NCI-H748 treated with DMSO at 0.1 percent for 48 hours (cell line): Measurements from ENCODE around the gene OR2K2.
"Not testable (repeated sequence)": the region's sequence is repeated elsewhere in the genome, so short reads cannot be mapped to it uniquely, and the experiment has no call there.

Experiments
- DNase-seq: peaks from one replicate; lab custom pipeline; 2025; lab: John Stamatoyannopoulos, UW

Gene OR2K2, protein sequence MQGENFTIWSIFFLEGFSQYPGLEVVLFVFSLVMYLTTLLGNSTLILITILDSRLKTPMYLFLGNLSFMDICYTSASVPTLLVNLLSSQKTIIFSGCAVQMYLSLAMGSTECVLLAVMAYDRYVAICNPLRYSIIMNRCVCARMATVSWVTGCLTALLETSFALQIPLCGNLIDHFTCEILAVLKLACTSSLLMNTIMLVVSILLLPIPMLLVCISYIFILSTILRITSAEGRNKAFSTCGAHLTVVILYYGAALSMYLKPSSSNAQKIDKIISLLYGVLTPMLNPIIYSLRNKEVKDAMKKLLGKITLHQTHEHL

DNA sequence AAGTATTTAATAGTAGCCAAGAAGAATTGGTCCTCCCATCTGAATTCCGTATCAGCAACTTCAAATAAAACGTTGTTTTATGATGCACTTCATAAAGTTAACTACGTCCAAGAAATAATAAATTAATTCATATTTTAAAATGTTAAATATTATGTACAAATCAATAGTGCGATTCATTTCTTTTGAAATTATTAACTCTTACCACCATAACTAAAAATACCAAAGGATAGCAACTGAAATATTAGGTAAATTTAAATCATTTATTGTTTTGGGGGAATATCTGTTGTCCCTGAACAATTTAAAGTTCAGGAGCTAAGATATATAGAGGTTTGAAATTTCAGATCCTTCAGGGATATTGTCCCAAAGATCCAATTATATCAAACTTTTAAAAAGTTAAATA is at the start of gene OR2K2:
Gene OR2K2, minus strand, starts transcription at position 101 of the 400 bp plus-strand sequence. CDS start 1,791 bp downstream, outside the sequence.
- DNase-seq = no peak

DNA sequence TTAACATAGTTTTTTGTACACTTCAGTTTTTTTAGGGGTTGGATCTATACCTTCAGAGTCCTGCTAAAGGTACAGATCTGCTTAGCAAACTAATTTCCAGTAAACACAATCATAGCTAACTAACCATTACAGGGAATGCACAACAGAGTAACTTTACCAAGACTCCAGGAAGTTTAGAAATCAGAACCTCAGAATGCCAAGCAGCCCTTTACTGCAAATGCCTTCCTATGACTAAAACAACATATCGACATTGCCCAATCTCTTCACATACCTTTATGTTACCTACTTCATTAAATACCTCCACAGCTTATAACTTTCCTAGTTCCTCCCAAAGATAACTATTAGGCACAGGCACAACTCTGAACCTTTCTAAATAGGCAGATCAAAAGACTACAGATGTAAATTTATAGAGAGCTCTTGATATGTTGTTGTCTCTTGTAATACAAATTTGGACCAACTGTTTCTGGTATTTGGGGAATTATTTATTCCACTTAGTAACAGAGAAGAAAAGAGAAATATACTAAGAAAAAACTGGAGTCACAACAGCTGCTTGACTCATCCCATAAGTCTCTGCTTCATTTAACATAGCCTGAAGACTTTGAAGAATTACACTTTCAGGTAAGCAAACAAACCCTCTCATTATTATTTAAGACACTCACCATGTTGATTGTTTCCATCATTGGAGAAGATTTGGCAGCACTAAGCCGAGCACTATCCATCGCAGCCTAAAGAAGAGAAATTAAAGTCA is 46.0 kb upstream of the OR2K2 start:
- DNase-seq = no peak

DNA sequence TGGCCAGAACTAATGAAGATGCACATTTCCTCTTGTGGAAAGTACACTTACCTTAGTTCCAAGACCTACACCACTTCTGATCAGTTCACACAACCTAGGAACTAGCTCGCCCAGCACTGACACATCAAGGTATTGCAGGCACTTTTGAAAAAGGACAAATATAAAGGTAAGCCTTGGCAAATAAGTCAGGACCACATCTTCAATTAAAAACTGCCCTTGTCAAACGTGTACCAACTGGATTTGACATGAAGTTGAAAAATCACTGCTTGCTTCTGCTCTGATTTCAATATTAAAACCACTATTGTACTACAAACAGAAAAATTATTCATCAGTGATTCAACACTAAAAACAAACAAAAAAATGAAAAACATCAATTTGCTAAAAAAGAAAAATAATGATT is 45.0 kb upstream of the OR2K2 start:
- DNase-seq = no peak

DNA sequence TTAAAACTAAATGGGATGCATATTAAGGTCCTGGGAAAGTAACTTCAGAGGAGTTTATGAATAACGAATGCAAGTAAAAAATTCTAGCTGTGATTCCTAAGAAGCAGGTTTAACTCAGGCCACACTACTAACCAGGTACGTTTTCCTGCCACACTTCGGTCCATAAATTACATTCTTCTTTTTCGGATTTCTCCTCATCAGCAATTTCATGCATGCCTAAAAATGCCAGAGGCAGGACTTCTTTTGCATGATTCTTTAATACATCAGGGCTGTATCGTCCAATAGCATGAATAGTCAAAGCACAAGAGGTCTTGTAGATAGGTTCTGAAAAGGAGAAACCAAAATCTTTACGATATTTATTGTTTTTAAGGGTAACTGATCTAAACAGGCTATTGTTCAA is 42.3 kb upstream of the OR2K2 start:
- no peak for DNase-seq

DNA sequence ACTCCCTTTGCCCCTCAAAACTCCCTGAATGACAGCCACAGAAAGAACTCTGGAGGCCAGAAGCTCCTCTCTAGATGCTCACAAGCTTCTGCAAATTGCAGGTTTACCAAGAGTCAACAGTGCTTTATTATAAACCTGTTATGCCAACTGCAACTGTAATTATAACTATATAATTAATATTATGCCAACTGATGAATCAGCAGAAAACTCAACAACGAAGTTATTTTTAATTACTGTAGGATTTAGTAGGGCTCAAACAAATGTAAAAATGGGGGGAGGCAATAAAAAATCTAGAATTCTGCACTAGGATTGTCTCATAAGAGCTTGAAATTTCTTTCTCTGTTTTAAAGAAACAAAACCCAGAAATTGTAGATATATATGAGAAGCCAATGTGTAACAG is 37.0 kb upstream of the OR2K2 start:
- no peak for DNase-seq

DNA sequence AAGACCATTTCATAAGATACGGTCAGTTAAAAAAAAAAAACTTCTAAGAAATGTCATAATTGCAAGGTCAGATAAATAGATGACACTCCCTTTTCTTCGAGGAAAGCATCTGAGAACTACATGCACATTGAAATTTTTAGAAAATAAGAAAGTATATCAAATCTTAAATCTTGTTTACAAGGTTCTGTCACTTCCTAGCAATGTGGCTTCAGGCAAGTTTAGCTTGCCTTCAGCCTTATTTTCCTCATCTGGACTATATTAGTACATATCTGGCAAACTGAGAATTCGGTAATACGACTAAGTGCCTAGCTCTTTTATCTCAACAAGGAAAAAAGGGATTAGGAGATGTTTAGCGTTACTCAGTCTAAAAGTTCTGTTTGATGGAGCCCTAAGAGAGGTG is 32.5 kb upstream of the OR2K2 start:
- DNase-seq = no peak

DNA sequence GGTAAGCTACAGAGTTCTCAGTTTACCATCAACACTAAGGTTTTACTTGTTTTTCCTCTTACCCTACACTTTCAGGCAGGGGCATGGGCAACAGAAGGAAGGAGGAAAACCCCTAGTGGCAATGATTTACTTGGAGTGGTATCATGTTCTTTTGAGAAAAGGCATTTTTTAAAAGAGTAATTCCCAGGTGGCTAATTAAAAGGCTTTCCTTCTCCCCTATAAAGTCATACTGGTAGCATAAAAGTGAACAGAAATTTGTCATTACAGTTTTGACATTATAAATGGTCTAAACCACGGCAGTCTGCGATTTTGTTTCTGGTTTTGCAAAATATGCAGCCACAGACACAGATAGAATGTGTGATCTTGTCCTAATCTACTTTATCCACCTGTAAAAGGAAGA is 30.9 kb upstream of the OR2K2 start:
- DNase-seq = no peak

DNA sequence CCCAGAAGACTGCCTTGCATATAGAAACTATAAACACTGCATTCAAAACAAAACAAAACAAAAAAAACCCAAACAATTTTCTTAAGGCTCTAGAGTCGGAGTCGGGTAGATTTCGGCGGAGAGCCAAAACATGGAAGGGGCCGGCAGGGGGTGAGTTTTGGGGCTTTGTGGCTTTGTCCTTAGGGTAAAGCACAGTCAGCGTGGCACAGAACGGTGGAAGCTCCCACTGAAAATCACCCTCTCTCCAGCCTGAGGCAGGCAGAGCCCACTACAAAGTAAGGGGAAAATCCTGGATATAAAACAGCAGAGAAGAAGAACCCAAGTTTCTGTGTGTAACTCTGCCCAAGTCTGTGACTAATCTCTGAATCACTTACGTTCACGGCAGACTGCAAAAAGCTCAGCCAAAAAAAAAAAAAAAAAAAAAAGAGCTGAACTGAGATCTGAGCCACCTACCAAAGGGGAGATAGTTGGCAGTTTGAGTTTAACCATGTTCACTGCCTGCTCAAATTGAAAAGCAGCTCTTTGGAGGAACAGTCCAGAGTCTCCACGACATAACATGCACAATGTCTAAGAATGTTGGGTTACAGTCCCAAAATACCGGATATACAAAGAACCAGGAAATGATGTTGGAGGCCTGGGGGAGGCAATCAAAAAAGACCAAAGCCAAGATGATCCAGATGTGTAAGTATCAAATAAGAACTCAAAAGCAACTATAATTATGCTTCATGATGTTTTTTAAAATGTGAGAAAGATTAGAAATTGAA is 26.6 kb upstream of the OR2K2 start:
- no peak for DNase-seq

DNA sequence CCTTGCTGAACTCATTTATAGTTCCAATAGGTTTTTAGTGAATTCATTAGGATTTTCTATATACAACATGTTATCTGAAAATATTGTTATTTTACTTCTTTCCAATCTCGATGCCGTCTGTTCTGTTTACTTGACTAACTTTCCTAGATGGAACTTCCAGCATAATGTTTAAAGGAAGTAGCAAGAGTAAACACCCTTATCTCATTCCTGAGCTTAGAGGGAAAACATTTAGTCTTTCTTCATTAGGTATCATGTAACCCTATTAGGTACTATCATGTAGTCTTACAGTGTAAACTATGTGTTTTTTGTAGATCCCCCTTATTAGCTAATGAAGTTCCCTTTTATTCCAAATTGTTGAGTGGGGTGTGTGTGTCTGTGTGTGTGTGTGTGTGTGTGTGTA is 22.5 kb upstream of the OR2K2 start:
- no peak for DNase-seq

DNA sequence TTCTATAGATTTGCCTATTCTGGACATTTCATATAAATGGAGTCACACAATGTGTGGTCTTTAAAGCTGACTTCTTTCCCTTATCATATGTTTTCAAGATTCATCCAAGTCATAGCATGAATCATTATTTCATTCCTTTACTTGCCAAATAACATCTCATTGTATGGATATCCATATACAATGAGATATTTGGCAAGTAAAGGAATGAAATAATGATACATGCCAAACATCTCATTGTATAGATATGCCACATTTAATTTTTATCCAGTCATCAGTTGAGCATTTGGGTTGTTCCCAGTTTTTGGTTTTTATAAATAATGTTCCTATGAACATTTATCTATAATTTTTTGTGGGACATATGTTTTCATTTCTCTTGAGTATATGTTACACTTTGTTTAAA is 20.5 kb upstream of the OR2K2 start:
- DNase-seq = no peak

DNA sequence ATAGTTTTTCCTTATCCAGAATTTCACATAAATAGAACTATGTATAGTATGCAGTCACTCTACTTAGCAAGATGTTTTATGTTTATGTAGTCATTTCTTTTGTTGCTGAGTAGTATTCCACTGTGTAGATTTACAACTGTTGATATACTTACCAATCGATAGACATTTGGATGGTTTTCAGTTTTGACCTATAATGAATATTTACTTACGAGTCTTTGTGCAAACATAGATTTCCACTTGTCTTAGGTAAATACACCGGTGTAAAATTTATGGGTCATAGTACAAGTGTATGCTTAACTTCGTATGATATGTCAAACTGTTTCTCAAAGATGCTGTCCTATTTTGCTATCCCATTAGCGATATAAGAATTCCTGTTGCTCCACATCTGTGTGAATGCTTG is 19.7 kb upstream of the OR2K2 start:
- peak; percentile 37 for DNase-seq

DNA sequence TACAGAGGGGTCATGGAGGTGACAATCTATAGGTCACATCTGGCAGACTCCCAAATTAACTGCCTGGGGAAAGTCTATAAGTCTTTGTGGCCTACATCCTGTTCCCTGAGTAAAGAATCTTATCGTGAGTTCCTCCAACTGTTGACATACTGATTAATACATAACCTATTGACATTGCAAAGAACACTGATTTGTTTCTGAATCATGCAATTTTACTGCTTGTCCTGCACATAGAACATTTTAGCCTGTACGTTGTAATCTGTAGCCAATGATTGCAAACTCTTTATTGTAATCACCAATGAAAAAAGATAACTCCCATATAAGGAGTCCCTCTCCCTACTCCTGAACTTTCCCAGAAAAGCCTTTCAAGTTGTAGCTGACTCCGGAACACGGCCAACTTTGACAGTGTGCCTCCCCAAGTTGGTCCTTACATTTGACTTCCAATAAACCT is 18.8 kb upstream of the OR2K2 start:
- no peak for DNase-seq

DNA sequence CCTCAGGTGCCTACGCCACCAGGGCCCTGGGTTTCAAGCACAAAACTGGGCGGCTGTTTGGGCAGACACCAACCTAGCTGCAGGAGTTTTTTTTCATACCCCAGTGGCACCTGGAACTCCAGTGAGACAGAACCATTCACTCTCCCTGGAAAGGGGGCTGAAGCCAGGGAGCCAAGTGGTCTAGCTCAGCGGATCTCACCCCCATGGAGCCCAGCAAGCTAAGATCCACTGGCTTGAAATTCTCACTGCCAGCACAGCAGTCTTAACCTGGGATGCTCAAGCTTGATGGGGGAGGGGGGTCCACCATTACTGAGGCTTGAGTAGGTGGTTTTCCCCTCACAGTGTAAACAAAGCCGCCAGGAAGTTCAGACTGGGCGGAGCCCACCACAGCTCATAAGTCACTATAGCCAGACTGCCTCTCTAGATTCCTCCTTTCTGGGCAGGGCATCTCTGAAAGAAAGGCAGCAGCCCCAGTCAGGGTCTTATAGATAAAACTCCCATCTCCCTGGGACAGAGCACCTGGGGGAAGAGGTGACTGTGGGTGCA is 4.4 kb upstream of the OR2K2 start:
- not testable (repeated sequence) for DNase-seq

DNA sequence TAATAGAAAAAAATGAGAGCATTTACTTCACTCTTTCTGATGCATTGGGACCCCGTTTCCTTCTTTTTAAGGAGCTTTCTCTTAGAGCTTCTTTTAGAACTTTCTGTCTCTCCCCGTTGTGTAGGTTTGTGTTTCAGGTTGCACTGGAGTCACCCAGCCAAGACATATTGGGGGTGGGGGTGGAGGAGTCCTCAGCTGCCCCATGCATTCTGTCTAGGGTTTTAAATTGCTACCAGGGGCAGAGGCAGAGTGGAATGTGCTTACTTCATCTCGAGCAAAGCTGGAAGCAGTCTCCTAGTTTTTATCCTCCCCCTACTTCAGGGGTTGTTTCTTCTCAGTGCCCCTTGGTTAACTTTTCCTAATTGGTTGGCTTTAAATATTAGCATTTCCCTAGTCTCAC is 9.4 kb downstream of the OR2K2 start:
- DNase-seq = no peak

DNA sequence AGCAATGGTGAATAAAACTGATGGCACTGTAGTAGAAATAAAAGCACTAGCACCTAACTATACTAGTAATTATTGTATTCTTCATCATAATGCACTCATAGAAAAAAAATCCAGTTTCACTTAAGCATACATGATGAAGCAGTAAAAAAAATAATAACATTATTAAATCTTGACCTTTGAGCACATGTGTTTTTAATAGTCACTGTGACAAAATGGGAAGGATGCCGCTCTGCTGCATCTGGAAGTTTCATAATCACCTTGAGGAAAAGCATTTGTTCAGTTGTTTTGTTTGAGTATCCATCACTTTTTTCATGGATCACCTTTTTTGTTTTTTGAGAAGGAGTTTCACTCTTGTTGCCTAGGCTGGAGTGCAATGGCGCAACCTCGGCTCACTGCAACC is 13.2 kb downstream of the OR2K2 start:
- no peak for DNase-seq

DNA sequence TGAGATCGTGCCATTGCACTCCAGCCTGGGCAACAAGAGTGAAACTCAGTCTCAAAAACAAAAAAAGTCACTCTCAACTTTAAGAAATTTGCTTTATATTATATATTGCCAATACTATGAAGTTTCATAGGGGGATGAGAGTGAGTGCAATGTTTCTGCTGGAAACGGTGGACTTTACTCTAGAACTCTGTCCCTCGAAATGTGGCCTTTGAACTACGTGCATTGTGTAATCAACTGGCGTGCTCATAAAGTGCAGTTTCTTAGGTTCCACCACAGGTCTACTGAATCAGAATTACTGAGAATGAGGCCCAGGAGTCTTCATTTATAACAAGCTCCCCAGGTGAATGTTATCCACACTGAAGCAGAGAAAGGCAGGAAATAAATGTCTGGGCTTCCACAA is 24.1 kb downstream of the OR2K2 start:
- DNase-seq = no peak

DNA sequence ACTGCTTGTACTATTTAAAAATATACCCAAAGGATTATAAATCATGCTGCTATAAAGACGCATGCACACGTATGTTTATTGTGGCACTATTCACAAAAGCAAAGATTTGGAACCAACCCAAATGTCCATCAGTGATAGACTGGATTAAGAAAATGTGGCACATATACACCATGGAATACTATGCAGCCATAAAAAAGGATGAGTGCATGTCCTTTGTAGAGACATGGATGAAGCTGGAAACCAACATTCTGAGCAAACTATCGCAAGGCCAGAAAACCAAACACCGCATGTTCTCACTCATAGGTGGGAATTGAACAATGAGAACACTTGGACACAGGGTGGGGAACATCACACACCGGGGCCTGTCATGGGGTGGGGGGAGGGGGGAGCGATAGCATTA is 26.0 kb downstream of the OR2K2 start:
- not testable (repeated sequence) for DNase-seq

DNA sequence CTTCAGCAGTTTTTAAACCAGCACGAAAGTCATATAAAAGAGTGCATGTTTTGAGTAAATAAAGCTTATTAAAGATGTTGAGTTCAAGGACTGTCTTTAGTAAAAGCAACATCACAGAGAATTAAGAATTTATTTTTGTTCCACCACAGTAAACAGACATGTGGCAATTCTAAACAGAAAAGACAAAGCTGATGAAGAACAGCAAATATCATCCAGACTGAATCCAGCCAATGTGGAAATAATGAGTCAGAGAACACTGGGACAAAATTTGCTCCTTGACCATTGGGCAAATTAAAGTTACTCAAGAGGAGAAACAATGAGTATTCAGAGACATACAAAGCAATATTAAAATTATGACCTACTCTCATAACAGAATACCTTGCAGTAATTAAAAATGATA is 28.8 kb downstream of the OR2K2 start:
- no peak for DNase-seq

DNA sequence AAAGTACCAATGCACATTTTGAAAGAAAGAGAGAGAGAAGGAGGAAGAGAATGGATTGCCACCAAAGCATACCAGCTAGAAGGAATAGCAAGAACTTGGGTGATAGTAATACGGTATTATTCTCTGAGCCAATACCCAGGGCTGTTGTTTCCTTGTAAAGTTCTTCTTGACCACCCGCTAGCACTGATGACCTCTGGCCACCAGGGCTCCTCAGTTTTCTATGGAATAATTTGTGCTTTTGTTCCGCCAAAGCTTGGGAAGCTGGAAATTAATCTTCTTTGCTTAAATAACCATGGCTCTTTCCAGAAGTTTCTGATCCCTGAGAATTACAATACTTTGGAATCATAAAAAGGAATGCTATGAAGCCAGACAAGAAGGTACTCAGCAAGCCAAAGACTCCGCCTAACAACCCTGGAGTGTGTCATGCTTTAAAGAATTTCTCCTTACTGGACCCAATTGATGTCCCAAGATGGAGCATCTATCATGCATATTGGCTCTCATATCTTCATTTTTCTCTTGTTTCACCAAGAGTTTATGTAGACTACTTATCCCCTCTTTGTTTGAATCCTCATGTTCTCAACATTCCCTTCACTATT is 29.8 kb downstream of the OR2K2 start:
- DNase-seq = no peak

DNA sequence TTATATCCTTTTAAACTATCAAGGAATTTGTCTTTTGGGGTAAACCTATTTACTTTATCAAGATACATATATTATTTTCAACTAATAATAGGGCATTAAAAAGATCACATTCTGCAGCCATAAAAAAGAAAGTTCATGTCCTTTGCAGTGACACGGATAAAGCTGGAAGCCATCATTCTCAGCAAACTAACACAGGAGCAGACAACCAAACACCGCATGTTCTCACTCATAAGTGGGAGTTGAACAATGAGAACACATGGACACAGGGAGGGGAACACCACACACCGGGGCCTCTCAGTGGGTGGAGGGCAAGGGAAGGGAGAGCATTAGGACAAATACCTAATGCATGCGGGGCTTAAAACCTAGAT is 30.4 kb downstream of the OR2K2 start:
- not testable (repeated sequence) for DNase-seq

DNA sequence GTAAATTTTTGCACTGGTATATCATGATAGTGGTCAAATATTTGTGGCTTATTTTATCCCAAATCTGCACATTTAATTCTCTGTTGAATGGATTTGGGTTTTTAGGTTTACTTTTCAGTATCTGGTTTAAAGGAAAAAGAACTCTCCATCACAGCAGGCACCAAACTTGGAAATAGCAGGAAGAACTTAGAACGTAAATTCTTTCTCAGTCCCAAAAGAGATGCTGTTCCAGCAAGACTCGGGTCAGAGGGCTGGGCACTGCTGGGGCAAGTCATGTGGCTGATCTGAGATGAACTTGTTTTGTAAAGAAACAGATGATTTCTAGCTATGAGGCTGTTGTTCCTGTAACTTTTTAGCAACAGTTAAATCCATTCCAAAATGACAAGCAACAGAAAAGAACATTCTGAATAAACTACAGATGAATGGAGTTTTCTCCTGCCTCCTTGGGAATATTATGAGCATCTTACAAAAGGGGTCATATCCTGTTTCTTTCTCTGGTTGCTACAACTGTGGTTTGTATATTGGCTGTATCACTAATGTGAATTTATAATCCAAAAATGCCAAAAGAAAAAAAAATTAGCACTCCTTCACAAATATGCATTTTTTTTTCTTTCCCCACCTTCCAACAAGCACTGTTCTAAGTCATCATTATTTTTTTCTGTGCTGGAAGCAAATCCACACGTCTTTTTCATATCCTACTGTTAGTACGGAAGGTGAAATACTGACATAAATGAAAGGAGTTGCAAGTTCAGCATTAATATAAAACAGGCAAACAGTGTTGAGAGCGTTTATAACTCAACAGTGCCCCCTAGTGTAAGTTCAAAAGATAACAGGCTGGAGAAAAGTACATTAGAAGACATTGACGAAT is 31.1 kb downstream of the OR2K2 start:
- peak; percentile 63 for DNase-seq
